Loucy (cell line): ENCODE data around the gene PTH2R.
"Not testable (repeated sequence)": the region's sequence is repeated elsewhere in the genome, so short reads cannot be mapped to it uniquely, and the experiment has no call there.

Experiments
- H2AFZ ChIP-seq: fragments of 200-600 bp; sonication (generic); 2 replicates; pipeline ENCODE4 v1.6.0; 2016; ENCODE audit warnings: antibody characterized with exemption, mild to moderate bottlenecking, low read length, moderate library complexity
- H3F3A ChIP-seq: fragments of 200-600 bp; 2 replicates; pipeline ENCODE4 v1.6.0; 2016; ENCODE audit warnings: antibody characterized with exemption, low read depth, mild to moderate bottlenecking
- H3K27me3 ChIP-seq: fragments of 200-600 bp; sonication (generic); 2 replicates; pipeline ENCODE4 v1.6.1; 2014; ENCODE audit warnings: low read length, mild to moderate bottlenecking; ENCODE audit not compliant: insufficient read depth, poor library complexity, severe bottlenecking
- H3K36me3 ChIP-seq: fragments of 200-600 bp; sonication (generic); 2 replicates; pipeline ENCODE4 v1.6.1; 2016; ENCODE audit warnings: low read length; ENCODE audit not compliant: insufficient read depth
- H3K4me1 ChIP-seq: fragments of 200-600 bp; sonication (generic); 2 replicates; pipeline ENCODE4 v1.5.1; 2014; ENCODE audit warnings: low read length, mild to moderate bottlenecking; ENCODE audit not compliant: insufficient read depth, poor library complexity, severe bottlenecking
- H3K4me2 ChIP-seq: fragments of 200-600 bp; sonication (generic); 2 replicates; pipeline ENCODE4 v1.6.0; 2014; ENCODE audit warnings: antibody characterized with exemption, low read length, low read depth, mild to moderate bottlenecking; ENCODE audit not compliant: poor library complexity, severe bottlenecking
- H3K4me3 ChIP-seq: fragments of 200-600 bp; sonication (generic); 2 replicates; pipeline ENCODE4 v1.5.1; 2014; ENCODE audit warnings: low read length, mild to moderate bottlenecking, mixed read lengths; ENCODE audit not compliant: poor library complexity, severe bottlenecking
- H3K79me2 ChIP-seq: fragments of 200-600 bp; sonication (generic); 2 replicates; pipeline ENCODE4 v1.6.1; 2014; ENCODE audit warnings: low read length; ENCODE audit not compliant: insufficient read depth
- H3K9ac ChIP-seq: fragments of 200-600 bp; sonication (generic); 2 replicates; pipeline ENCODE4 v1.6.0; 2014; ENCODE audit warnings: mild to moderate bottlenecking, low read depth, low read length, moderate library complexity; ENCODE audit not compliant: poor library complexity, severe bottlenecking
- H3K9me2 ChIP-seq: fragments of 200-600 bp; sonication (generic); replicated peaks from 2 replicates; pipeline ENCODE4 v1.6.1; 2016; ENCODE audit warnings: low read depth, low read length, mixed read lengths
- H3K9me3 ChIP-seq: fragments of 200-600 bp; sonication (generic); 2 replicates; pipeline ENCODE4 v1.6.1; 2014; ENCODE audit warnings: mild to moderate bottlenecking, antibody characterized with exemption, low read length, low read depth; ENCODE audit not compliant: insufficient read depth
- H4K20me1 ChIP-seq: fragments of 200-600 bp; sonication (generic); 2 replicates; pipeline ENCODE4 v1.6.0; 2014; ENCODE audit warnings: antibody characterized with exemption, low read length, mild to moderate bottlenecking; ENCODE audit not compliant: insufficient read depth, poor library complexity, severe bottlenecking
- CTCF ChIP-seq: fragments of 200-600 bp; sonication (generic); conservative IDR thresholded peaks from 2 replicates; pipeline ENCODE4 v1.5.1; 2014; ENCODE audit warnings: mild to moderate bottlenecking, antibody characterized with exemption, low read length
- EZH2phosphoT487 ChIP-seq: fragments of 200-600 bp; IDR thresholded peaks from 2 replicates; pipeline ENCODE4 v1.6.1; 2018; ENCODE audit warnings: antibody characterized with exemption, mild to moderate bottlenecking, moderate library complexity, borderline replicate concordance

The PTH2R gene

DNA sequence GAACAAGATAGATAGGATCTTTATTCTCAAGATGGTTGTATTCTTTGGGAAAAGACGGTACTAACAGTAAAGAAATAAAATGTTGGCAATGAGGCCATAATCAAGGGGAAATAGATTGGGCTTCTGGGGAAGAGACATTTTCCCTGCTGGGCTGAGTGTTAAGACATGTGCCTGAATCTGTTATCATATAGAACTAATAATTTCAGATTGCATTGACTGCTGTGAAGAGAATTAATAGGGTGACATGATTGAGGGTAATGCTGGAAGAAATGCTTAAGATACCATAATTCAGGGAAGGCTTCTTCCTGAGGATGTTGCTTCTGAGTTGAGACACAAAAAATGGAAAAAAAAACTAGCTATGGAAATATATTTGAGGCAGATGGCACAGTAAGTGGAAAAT, 105.0 kb downstream of the PTH2R start:
- Histone ChIP-seq H2AFZ (no peak overlapping the region), H3K9me2 (no peaks in the 10 kb centered on the region), H3K9me3 (no peaks in the 10 kb centered on the region), H3K4me2 (no peak overlapping the region), H4K20me1 (no peaks in the 10 kb centered on the region), H3K9ac (no peak overlapping the region), H3K4me3 (no peak overlapping the region), H3F3A (no peaks in the 10 kb centered on the region), H3K27me3 (no peaks in the 10 kb centered on the region), H3K36me3 (no peaks in the 10 kb centered on the region), H3K4me1 (no peaks in the 10 kb centered on the region), H3K79me2 (no peaks in the 10 kb centered on the region)
- TF ChIP-seq CTCF (no peak), EZH2phosphoT487 (no peak)

GRCh38 chr2:208515099-208515498, 108.5 kb downstream of the PTH2R start:
- Histone ChIP-seq H3K9ac (no peak overlapping the region), H3K27me3 (no peaks in the 10 kb centered on the region), H3K4me3 (no peak overlapping the region), H2AFZ (no peak overlapping the region), H4K20me1 (no peaks in the 10 kb centered on the region), H3K9me3 (no peaks in the 10 kb centered on the region), H3F3A (no peaks in the 10 kb centered on the region), H3K36me3 (no peaks in the 10 kb centered on the region), H3K9me2 (no peaks in the 10 kb centered on the region), H3K79me2 (no peaks in the 10 kb centered on the region), H3K4me2 (no peak overlapping the region), H3K4me1 (no peaks in the 10 kb centered on the region)
- TF ChIP-seq EZH2phosphoT487 (no peak), CTCF (no peak)

DNA sequence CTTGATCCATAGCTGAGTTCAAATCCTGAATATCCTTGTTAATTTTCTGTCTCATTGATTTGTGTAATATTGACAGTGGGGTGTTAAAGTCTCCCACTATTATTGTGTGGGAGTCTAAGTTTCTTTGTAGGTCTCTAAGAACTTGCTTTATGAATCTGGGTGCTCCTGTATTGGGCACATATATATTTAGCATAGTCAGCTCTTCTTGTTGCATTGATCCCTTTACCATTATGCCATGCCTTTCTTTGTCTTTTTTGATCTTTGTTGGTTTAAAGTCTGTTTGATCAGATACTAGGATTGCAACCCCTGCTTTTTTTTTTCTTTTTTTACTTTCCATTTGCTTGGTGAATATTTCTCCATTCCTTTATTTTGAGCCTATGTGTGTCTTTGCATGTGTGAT, 116.5 kb downstream of the PTH2R start:
- not testable (repeated sequence) for H3K9me3 ChIP-seq, H2AFZ ChIP-seq, H3F3A ChIP-seq, H4K20me1 ChIP-seq, H3K9ac ChIP-seq, H3K79me2 ChIP-seq, H3K4me1 ChIP-seq, H3K9me2 ChIP-seq, H3K27me3 ChIP-seq, H3K36me3 ChIP-seq, H3K4me2 ChIP-seq, H3K4me3 ChIP-seq

GRCh38 chr2:208525165-208525564, 118.6 kb downstream of the PTH2R start:
- H4K20me1 ChIP-seq, H3K4me1 ChIP-seq, H3K9me2 ChIP-seq, H3K4me2 ChIP-seq, H3K36me3 ChIP-seq, H3K9me3 ChIP-seq, H3K27me3 ChIP-seq, H3F3A ChIP-seq, H3K9ac ChIP-seq, H3K4me3 ChIP-seq, H2AFZ ChIP-seq, H3K79me2 ChIP-seq: not testable (repeated sequence)
